HCT116 (cell line): ENCODE results near the gene KREMEN2. TPM values are rescaled to one million over a fixed set of nuclear protein-coding genes. Genes with fewer than 3 reads are reported as not detected.

ENCODE experiments used
- ATAC-seq: fragments of 200-7000 bp; cut with Tn5 transposase; 2 replicates; pipeline ENCODE4 v1.9.1; 2020; ENCODE audit warnings: mild to moderate bottlenecking, moderate library complexity
- BruUV-seq: library from RNA; stranded (reverse); fragments of 400-500 nt; replicated peaks from 2 replicates; lab custom pipeline; 2021; lab: Mats Ljungman, UMichigan
- CTCF ChIA-PET: fragments of 300-600 bp; sonication (Branson Sonifier 250); formaldehyde crosslinking; loops from one replicate; lab custom pipeline; 2021; ENCODE audit warnings: antibody characterized with exemption; lab: Charles Lee
- POLR2A ChIA-PET: fragments of 300-600, 350-600 bp; sonication (Branson Sonifier 250); formaldehyde crosslinking; loops from one replicate; lab custom pipeline; 2021; ENCODE audit warnings: antibody characterized with exemption; lab: Charles Lee
- RAD21 ChIA-PET, 2 experiments: fragments of 300-600 bp; sonication (Branson Sonifier 250); formaldehyde crosslinking; loops; one replicate each; lab custom pipeline; 2023; ENCODE audit warnings: low total read pairs in 2 of 2; ENCODE audit not compliant: uncharacterized antibody in 2 of 2, unreplicated experiment in 2 of 2, low non-redundant PET in 1 of 2; lab: Charles Lee
- DNase-seq: peaks from one replicate; pipeline ENCODE4 v3.0.0-alpha.2; 2010; ENCODE audit warnings: low read depth, low spot score
- H2AFZ ChIP-seq: fragments of 200-600 bp; shearing (Covaris generic), sonication (generic); 2 replicates; pipeline ENCODE4 v1.6.1; 2017; ENCODE audit warnings: low read depth, mixed run types, mixed read lengths, antibody characterized with exemption, low read length; ENCODE audit not compliant: poor library complexity, severe bottlenecking
- H3K27ac ChIP-seq: 2 replicates; pipeline ENCODE4 v1.5.1; 2012; ENCODE audit warnings: low read depth, low read length
- H3K27me3 ChIP-seq: fragments of 200-600 bp; sonication (generic); 2 replicates; pipeline ENCODE4 v1.6.1; 2016; ENCODE audit warnings: mixed run types, low read length, mixed read lengths; ENCODE audit not compliant: insufficient read depth
- H3K36me3 ChIP-seq, 2 experiments: fragments of 200-500 bp in 1 of 2; fragments of 200-600 bp in 1 of 2; sonication (Bioruptor generic) in 1 of 2; sonication (generic) in 1 of 2; 2 replicates each; pipeline versions ENCODE4 v1.5.1 to v1.6.1; 2014 to 2016; ENCODE audit warnings: low read length in 2 of 2, inconsistent platforms in 1 of 2, mixed read lengths in 1 of 2, mixed run types in 1 of 2; ENCODE audit not compliant: insufficient read depth in 2 of 2, control insufficient read depth in 1 of 2
- H3K4me1 ChIP-seq, 2 experiments: fragments of 200-600 bp in 1 of 2; sonication (generic) in 1 of 2; 2 replicates each; pipeline versions ENCODE4 v1.5.1 to v1.6.1; 2012 to 2017; ENCODE audit warnings: low read length in 2 of 2, inconsistent platforms in 1 of 2, mild to moderate bottlenecking in 1 of 2, mixed read lengths in 1 of 2, mixed run types in 1 of 2, moderate library complexity in 1 of 2; ENCODE audit not compliant: insufficient read depth in 2 of 2, control insufficient read depth in 1 of 2
- H3K4me2 ChIP-seq: fragments of 200-600 bp; sonication (generic); 2 replicates; pipeline ENCODE4 v1.6.1; 2017; ENCODE audit warnings: mixed run types, low read length, mixed read lengths
- H3K4me3 ChIP-seq, 2 experiments: fragments of 200-600 bp in 1 of 2; sonication (generic) in 1 of 2; replicated peaks in 1 of 2; 2 replicates each; pipeline ENCODE4 v1.5.1; 2011 to 2016; ENCODE audit warnings: low read length in 2 of 2, control low read depth in 1 of 2, low read depth in 1 of 2, mild to moderate bottlenecking in 1 of 2, mixed read lengths in 1 of 2, mixed run types in 1 of 2
- H3K79me2 ChIP-seq: fragments of 200-600 bp; sonication (generic); 2 replicates; pipeline ENCODE4 v1.6.1; 2017; ENCODE audit warnings: mild to moderate bottlenecking, mixed run types, low read length, moderate library complexity, mixed read lengths; ENCODE audit not compliant: insufficient read depth
- H3K9ac ChIP-seq: fragments of 200-600 bp; sonication (generic); 2 replicates; pipeline ENCODE4 v1.6.1; 2016; ENCODE audit warnings: low read length, mixed read lengths
- H3K9me2 ChIP-seq: fragments of 200-600 bp; sonication (generic), shearing (Covaris generic); 2 replicates; pipeline ENCODE4 v1.6.1; 2017; ENCODE audit warnings: mixed run types, mild to moderate bottlenecking, moderate library complexity; ENCODE audit not compliant: insufficient read depth
- H3K9me3 ChIP-seq, 2 experiments: fragments of 200-500 bp in 1 of 2; fragments of 200-600 bp in 1 of 2; sonication (Bioruptor generic) in 1 of 2; sonication (generic) in 1 of 2; 2 replicates each; pipeline ENCODE4 v1.6.1; 2014 to 2017; ENCODE audit warnings: low read length in 2 of 2, mixed read lengths in 2 of 2, inconsistent platforms in 1 of 2, low read depth in 1 of 2, mild to moderate bottlenecking in 1 of 2, mixed run types in 1 of 2, moderate library complexity in 1 of 2; ENCODE audit not compliant: control insufficient read depth in 1 of 2, insufficient read depth in 1 of 2
- H4K20me1 ChIP-seq: fragments of 200-600 bp; sonication (generic), shearing (Covaris generic); 2 replicates; pipeline ENCODE4 v1.6.1; 2017; ENCODE audit warnings: mixed run types, mild to moderate bottlenecking, moderate library complexity; ENCODE audit not compliant: insufficient read depth
- CBX3 ChIP-seq: IDR thresholded peaks from 2 replicates; pipeline ENCODE4 v1.6.1; 2012; ENCODE audit warnings: low read depth
- CEBPB ChIP-seq: IDR thresholded peaks from 2 replicates; pipeline ENCODE4 v1.6.1; 2012; ENCODE audit warnings: low read depth
- CTCF ChIP-seq, 3 experiments: fragments of 200-600 bp in 1 of 3; sonication (generic) in 1 of 3; IDR thresholded peaks in 2 of 3; conservative IDR thresholded peaks in 1 of 3; 2 replicates each; pipeline ENCODE4 v1.5.1; 2012 to 2017; ENCODE audit warnings: low read depth in 2 of 3, low read length in 2 of 3, antibody characterized with exemption in 1 of 3, borderline replicate concordance in 1 of 3, control low read depth in 1 of 3, mild to moderate bottlenecking in 1 of 3, mixed read lengths in 1 of 3, mixed run types in 1 of 3, moderate library complexity in 1 of 3; ENCODE audit not compliant: insufficient read depth in 1 of 3
- EGR1 ChIP-seq: IDR thresholded peaks from 2 replicates; pipeline ENCODE4 v1.6.1; 2012; ENCODE audit warnings: low read depth
- ELF1 ChIP-seq: IDR thresholded peaks from 2 replicates; pipeline ENCODE4 v1.6.1; 2012; ENCODE audit warnings: low read depth, borderline replicate concordance
- EZH2 ChIP-seq: fragments of 200-600 bp; sonication (generic); IDR thresholded peaks from 2 replicates; pipeline ENCODE4 v1.6.1; 2017; ENCODE audit warnings: antibody characterized with exemption, mixed run types
- JUND ChIP-seq: IDR thresholded peaks from 2 replicates; pipeline ENCODE4 v1.6.1; 2012
- POLR2AphosphoS5 ChIP-seq: IDR thresholded peaks from 2 replicates; pipeline ENCODE4 v1.6.1; 2011; ENCODE audit warnings: mild to moderate bottlenecking, low read depth, low read length, moderate library complexity
- TCF7L2 ChIP-seq: IDR thresholded peaks from 2 replicates; pipeline ENCODE4 v1.7.0; 2011; ENCODE audit warnings: borderline replicate concordance, inconsistent platforms; ENCODE audit not compliant: insufficient read depth, insufficient read length; ENCODE audit errors: extremely low read depth
- ZNF274 ChIP-seq: fragments of 200-500 bp; sonication (Bioruptor generic); IDR thresholded peaks from 2 replicates; pipeline ENCODE4 v1.6.1; 2014; ENCODE audit warnings: mild to moderate bottlenecking, low read depth, low read length, inconsistent platforms
- intact Hi-C: fragments of 100-400 bp; cut with micrococcal nuclease; formaldehyde crosslinking; loops from 2 replicates; pipeline ENCODE4 v1.10.0; 2022
- total RNA-seq: library from RNA; stranded (reverse); gene quantifications from one replicate; pipeline ENCODE4 v1.2.1, GENCODE V29; 2021; ENCODE audit not compliant: unreplicated experiment

Gene KREMEN2
- total RNA-seq, 1 experiment from 2014 or later = 14.1 TPM

GRCh38 chr16:2950353-2950724, 13.7 kb upstream of the KREMEN2 start:
- H4K20me1 ChIP-seq = no peaks in the 10 kb centered on the region
- no peak for ATAC-seq
- TF ChIP-seq CTCF (IDR thresholded peaks at IDR 0.05 in 2 of 3, conservative IDR thresholded peaks at IDR 0.05 in 1 of 3; ENCODE audit: borderline replicate concordance in 1 of 3, insufficient read depth in 1 of 3, low read depth in 2 of 3, low read length in 2 of 3) = no peak
- no peak for TF ChIP-seq CBX3
- no peak for TF ChIP-seq CEBPB
- TF ChIP-seq EGR1 = no peak
- no peak for TF ChIP-seq JUND
- TF ChIP-seq ZNF274 = no peak
- TF ChIP-seq ELF1 = no peak
- no peak for TF ChIP-seq EZH2
- no peak for TF ChIP-seq POLR2AphosphoS5
- TF ChIP-seq TCF7L2 = no peak
- TF ChIP-seq, all 23 proteins: peak for 0
- RAD21 ChIA-PET = no interaction called here
- CTCF ChIA-PET = no interaction called here
- Histone ChIP-seq H3K79me2 (no peaks in the 10 kb centered on the region), H3K27me3 (no peaks in the 10 kb centered on the region), H3K27ac (no peak overlapping the region), H3K4me3 (no peak overlapping the region), H3K9me2 (no peaks in the 10 kb centered on the region), H3K9ac (no peak overlapping the region), H3K36me3 (peaks cover 0 to 4% of the 10 kb centered on the region in 2 experiments; a peak in 1 of 4 replicates), H3K4me1 (no peaks in the 10 kb centered on the region), H2AFZ (no peak overlapping the region), H3K4me2 (no peak overlapping the region), H3K9me3 (no peaks in the 10 kb centered on the region)
- BruUV-seq = no TSS peak
- POLR2A ChIA-PET = no interaction called here
- intact Hi-C loops = no loop called here
- DNase-seq = no peak
